HG02571 (cell line): ENCODE measurements around the gene TEX19.

Source experiments
- ATAC-seq: cut with Tn5 transposase; IDR thresholded peaks from one replicate; pipeline ENCODE4 v1.9.1; 2021; ENCODE audit warnings: mild to moderate bottlenecking, moderate library complexity; ENCODE audit not compliant: unreplicated experiment

The TEX19 gene

GRCh38 chr17:82320956-82321927, 37.8 kb upstream of the TEX19 start:
- ATAC-seq, result no peak

GRCh38 chr17:82321947-82322466, 37.0 kb upstream of the TEX19 start:
- no peak for ATAC-seq

GRCh38 chr17:82322526-82323453, 36.3 kb upstream of the TEX19 start:
- ATAC-seq, result no peak

- no peak for ATAC-seq
Measured at GRCh38 chr17:82323514-82324234, 35.4 kb upstream of the TEX19 start.

- ATAC-seq, result no peak
Measured at GRCh38 chr17:82324566-82325285, 34.3 kb upstream of the TEX19 start.

GRCh38 chr17:82325286-82326180, 33.5 kb upstream of the TEX19 start:
- no peak for ATAC-seq

- no peak for ATAC-seq
Measured at GRCh38 chr17:82327289-82327688, 31.8 kb upstream of the TEX19 start.

GRCh38 chr17:82327757-82328140, 31.3 kb upstream of the TEX19 start:
- ATAC-seq, result no peak

- no peak for ATAC-seq
Measured at GRCh38 chr17:82328141-82328993, 30.7 kb upstream of the TEX19 start.

GRCh38 chr17:82328994-82329507, 30.0 kb upstream of the TEX19 start:
- no peak for ATAC-seq

- no peak for ATAC-seq
Measured at GRCh38 chr17:82329683-82330321, 29.2 kb upstream of the TEX19 start.

- ATAC-seq, result no peak
Measured at GRCh38 chr17:82330322-82331239, 28.5 kb upstream of the TEX19 start.

- ATAC-seq, result no peak
Measured at GRCh38 chr17:82331345-82331939, 27.6 kb upstream of the TEX19 start.

- no peak for ATAC-seq
Measured at GRCh38 chr17:82332669-82333278, 26.3 kb upstream of the TEX19 start.
